OCI-M2 (cell line): ENCODE measurements around the gene DDX55.
"Not testable (repeated sequence)": the region's sequence is repeated elsewhere in the genome, so short reads cannot be mapped to it uniquely, and the experiment has no call there.

Experiments
- DNase-seq: peaks from one replicate; lab custom pipeline; 2025; ENCODE audit not compliant: unreplicated experiment; lab: John Stamatoyannopoulos, UW

The DDX55 gene

DNA sequence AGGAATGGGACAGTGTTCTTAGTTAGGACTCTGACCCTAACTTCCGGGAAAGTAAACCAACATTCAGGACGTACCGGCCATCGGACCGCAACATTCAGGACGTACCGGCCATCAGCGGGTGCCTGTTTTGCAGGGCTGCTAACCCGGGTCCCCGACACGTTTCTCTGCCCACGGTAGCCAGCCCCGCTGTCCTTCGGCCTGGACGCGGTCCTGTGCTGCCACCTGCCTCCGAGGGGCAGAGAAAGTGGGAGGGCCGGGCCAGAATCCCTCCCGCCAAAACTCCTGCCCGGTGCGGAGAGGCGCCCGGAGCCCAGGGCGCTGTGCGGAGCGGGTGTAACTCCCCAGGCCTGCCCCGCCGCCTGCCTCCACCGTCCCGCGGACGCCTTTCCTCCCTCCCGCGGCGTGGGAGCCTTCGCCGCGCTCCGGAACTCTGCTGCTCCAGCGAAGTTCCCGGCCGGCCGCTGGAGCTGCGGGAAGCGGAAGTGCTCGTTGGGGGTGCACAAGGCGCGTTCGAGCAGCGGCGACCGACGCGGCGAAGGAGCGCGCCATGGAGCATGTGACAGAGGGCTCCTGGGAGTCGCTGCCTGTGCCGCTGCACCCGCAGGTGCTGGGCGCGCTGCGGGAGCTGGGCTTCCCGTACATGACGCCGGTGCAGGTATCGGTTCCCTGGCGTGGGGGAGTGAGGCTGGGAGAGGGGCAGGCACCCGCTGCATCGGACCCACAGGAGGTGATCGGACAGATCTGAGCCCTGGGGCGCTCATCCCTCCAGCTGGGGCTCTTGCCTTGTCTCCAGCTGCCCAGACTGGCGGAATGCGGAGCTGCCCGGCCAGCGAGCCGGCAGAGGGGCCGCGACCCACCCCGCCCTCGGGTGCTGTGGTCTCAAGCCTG lies at the start of gene DDX55:
Gene DDX55 (plus strand): TSS at position 498 of the 888 bp plus-strand sequence. CDS start 50 bp downstream, at position 548.
- no peak for DNase-seq

DNA sequence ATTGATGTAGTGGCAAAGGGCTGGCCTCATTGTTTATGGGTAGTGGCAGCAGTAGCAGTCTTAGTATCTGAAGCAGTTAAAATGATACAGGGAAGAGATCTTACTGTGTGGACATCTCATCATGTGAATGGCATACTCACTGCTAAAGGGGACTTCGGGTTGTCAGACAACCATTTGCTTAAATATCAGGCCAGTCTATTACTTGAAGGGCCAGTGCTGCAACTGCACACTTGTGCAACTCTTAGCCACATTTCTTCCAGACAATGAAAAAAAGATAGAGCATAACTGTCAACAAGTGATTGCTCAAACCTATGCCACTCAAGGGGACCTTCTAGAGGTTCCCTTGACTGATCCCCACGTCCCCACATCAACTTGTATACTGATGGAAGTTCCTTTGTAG lies 47.8 kb upstream of the DDX55 start:
- not testable (repeated sequence) for DNase-seq

DNA sequence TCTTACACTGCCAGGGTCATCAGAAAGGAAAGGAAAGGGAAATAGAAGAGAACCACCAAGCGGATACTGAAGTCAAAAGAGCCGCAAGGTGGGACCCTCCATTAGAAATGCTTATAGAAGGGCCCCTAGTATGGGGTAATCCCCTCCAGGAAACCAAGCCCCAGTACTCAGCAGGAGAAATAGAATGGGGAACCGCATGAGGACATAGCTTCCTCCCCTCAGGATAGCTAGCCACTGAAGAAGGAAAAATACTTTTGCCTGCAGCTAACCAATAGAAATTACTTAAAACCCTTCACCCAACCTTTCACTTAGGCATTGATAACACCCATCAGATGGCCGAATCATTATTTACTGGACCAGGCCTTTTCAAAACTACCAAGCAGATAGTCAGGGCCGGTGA lies 47.1 kb upstream of the DDX55 start:
- not testable (repeated sequence) for DNase-seq

GRCh38 chr12:123558487-123558886 lies 43.4 kb upstream of the DDX55 start:
- DNase-seq = not testable (repeated sequence)

DNA sequence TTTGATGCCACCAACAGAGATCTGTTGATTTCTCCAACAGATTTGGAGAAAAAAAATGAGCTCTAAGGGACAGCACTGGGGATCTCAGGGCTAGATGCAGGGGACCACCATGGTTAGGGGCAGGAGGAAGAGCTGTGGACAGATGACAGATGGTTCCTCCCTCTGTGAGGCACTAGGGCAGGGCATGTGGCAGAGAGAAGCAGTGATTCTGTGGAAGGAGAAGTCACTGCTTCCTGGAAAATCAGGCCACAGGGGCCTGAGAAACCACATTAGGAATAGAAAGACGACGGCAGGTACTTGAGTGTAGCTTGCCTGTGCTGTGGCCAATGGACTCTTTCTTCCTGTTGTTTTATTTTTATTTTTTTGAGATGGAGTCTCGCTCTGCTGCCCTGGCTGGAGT lies 42.4 kb upstream of the DDX55 start:
- no peak for DNase-seq

DNA sequence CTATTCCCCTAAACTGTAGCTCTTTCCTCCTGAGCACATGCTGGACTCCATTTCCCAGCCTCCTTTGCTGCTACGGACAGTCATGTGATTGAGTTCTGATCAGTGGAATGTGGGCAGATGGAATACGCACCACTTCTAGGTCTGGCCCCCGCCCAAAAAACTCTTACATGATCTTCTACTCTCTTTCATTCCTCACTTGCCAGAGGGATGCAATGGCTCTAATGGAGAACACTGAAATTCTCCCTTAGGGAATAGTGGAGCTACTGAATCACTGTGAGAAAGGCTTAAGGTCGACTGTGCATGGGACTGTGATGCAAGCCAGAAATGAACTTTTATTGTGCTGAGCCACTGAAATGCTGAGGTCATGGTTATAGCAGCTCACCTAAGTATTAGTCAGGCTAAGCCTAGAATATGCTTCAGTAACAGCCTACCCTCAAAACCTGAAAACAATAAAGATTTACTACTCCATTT lies 30.5 kb upstream of the DDX55 start:
- DNase-seq = no peak

GRCh38 chr12:123572391-123572790 lies 29.5 kb upstream of the DDX55 start:
- DNase-seq = no peak

DNA sequence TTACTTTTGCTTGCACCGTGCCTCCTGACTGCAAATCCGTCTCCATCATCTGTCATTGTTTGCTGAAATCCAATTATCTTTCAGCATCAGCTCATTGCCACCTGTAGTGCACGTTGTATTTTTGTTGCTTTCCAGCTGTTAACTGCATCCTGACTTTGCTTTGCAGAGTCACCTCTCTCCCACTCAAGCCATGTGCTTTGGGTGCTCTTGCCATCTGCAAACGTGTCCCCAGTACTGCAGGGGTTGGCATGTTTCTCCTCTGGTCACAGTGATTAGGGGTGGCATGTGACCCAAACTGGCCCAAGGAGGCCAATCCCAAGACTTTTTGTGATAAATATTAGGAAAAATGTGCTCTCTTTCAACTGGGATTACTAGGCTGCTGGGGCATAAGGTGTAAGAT lies 28.0 kb upstream of the DDX55 start:
- no peak for DNase-seq

DNA sequence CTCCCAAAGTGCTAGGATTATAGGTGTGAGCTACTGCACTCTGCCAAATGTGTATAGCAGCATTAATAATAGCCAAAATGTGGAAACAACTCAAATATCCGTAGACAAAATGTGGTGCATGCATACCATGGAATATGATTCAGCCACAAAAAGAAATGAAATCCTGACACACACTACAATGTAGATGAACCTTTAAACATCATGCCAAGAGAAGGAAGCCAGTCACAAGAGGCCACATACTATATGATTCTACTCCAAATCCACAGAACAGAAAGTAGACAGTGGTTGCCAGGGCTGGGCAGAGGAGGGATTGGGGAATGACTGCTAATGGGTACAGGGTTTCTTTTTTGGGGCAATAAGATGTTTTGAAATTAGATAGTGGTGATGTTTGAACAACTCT lies 25.3 kb upstream of the DDX55 start:
- no peak for DNase-seq

- no peak for DNase-seq
These were observed 23.7 kb upstream of the DDX55 start for GRCh38 chr12:123578243-123578642.

DNA sequence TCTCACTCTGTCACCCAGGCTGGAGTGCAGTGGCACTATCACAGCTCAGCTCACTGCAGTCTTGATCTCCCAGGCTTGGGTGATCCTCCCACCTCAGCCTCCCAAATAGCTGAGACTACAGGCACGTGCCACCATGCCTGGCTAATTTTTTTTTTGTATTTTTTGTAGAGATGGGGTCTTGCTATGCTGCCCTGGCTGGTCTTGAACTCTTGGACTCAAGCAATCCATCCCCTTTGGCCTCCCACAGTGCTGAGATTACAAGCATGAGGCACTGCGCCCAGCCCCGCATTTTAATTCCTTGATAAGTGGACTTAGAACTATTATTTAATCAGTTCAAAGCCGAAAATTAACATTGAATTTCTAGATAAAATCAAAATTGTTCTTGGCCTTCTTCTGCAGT lies 23.1 kb upstream of the DDX55 start:
- DNase-seq = not testable (repeated sequence)

DNA sequence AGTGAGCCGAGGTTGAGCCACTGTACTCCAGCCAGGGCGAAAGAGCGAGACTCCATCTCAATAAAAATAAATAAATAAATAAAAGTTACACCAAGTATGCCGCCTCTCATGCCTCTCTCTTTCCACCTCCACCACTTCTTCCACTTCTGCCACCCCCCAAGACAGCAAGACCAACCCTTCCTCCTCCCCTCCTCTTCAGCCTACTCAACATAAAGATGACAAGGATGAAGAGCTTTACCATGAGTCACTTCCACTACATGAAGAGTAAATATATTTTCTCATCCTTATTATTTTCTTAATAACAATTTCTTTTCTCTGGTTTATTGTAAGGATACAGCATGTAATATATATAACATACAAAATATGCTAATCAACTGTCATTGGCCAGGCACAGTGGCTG lies 21.1 kb upstream of the DDX55 start:
- DNase-seq = no peak

GRCh38 chr12:123591702-123592481 lies 10.0 kb upstream of the DDX55 start:
- no peak for DNase-seq

DNA sequence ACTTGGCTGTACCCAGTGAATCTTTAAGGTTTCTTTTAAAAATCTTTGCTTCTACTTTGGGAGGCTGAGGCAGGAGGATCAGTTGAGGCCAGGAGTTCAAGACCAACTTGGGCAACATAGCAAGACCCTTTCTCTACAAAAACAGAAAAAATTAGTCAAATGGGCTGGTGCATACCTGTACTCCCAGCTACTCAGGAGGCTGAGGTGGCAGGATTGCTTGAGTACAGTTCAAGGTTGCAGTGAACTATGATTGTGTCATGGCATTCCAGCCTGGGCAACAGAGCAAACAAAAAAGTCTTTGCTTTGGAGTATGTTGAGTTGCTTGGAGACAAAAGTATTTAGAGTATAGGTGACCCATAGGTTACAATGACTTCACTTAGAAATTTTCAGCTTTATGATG lies 6.2 kb upstream of the DDX55 start:
- DNase-seq = no peak

DNA sequence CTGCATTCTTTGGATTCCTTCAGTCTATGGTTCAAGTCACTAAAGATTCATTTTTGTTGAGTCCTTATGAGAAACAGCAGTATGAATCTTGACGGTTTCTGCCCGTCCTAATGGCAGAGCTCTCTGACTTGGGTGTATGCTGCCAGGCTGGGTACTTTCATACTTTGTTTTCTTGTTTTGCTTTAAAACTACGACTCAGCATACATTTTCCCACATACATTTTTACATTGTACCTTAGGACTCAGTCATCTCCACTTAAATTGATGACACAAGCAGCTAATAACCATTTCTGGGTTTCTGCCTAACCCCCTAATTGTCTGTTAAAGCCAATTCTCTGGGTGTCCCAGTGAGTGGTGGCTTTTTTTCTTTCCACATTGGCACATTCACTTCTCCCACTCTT lies 4.8 kb upstream of the DDX55 start:
- no peak for DNase-seq

GRCh38 chr12:123598522-123598921 lies 3.4 kb upstream of the DDX55 start:
- no peak for DNase-seq

DNA sequence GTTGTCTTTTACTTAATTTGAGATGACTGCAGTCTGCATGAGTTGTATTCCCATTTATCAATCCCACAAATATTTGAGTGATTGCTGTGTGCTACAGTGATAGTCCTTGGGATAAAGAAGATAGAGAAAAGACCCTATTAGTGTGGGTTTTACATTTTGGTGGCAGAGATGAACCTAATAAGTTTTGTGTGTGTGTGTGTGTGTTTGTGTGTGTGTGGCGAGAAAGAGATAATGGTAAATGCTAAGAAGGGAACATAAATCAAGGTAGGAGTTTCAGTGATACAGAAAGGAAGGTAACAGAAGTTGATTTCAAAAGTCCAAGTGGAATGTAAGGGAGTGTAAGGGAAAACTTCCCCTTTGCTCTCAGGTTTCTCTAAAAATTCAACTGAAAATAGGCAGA lies 2.6 kb upstream of the DDX55 start:
- no peak for DNase-seq

- no peak for DNase-seq
These were observed 2.2 kb upstream of the DDX55 start for GRCh38 chr12:123599721-123600120.

DNA sequence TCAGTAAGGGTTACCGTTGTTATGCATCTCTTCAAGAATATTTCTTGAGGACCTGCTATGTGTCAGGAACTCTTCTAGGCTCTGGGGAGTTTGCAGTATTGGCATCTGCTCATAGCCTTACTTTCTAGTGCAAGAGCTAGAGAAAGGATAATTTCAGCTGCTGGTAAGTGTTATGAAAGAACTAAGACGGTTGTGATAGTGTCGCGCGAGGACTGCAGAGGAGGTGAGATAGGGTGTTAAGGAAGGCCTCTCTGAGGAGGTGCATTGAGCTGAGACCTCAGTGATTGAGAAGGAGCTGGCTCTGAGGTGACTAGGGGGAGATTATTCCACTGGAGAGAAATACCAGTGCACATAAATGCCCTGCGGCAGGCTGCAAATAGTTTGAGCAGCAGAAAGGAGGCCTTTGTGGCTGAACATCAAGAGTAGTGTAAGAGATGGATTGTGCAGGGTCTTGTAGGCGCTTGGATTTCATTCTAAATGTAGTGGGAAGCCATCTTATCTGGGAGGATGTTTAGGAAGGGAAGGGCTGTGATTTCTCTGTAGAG lies 824 bp downstream of the DDX55 start:
- DNase-seq = no peak

GRCh38 chr12:123603495-123603894 lies 1.6 kb downstream of the DDX55 start:
- DNase-seq = not testable (repeated sequence)

- DNase-seq = no peak
These were observed 5.9 kb downstream of the DDX55 start for GRCh38 chr12:123607756-123608155.

GRCh38 chr12:123608182-123608581 lies 6.3 kb downstream of the DDX55 start:
- DNase-seq = no peak
